GM23338 (cell line): ENCODE data around the gene FKBP5. TPM values are rescaled to one million over a fixed set of nuclear protein-coding genes. Genes with fewer than 3 reads are reported as not detected.

Experiments used
- ATAC-seq: fragments of 200-7000 bp; cut with Tn5 transposase; 3 replicates; pipeline ENCODE4 v1.9.1; 2020
- DNase-seq: peaks from one replicate; pipeline ENCODE4 v3.0.0-alpha.2; 2015; ENCODE audit warnings: low spot score
- H2AFZ ChIP-seq: fragments of 200-600 bp; sonication (generic); 2 replicates; pipeline ENCODE4 v1.8.0; 2016; ENCODE audit warnings: antibody characterized with exemption, mild to moderate bottlenecking, moderate library complexity
- H3F3A ChIP-seq: fragments of 200-600 bp; sonication (generic); replicated peaks from 2 replicates; pipeline ENCODE4 v1.8.0; 2017; ENCODE audit warnings: antibody characterized with exemption, mixed run types, low read depth
- H3K27ac ChIP-seq: fragments of 200-600 bp; sonication (generic); 2 replicates; pipeline ENCODE4 v1.6.1; 2016; ENCODE audit warnings: low read depth
- H3K27me3 ChIP-seq: fragments of 200-600 bp; sonication (generic); 2 replicates; pipeline ENCODE4 v1.8.0; 2016; ENCODE audit warnings: mild to moderate bottlenecking, mixed run types, moderate library complexity; ENCODE audit not compliant: insufficient read depth
- H3K36me3 ChIP-seq: fragments of 200-600 bp; sonication (generic); 2 replicates; pipeline ENCODE4 v1.8.0; 2016; ENCODE audit warnings: mild to moderate bottlenecking; ENCODE audit not compliant: insufficient read depth
- H3K4me1 ChIP-seq: fragments of 200-600 bp; sonication (generic); 2 replicates; pipeline ENCODE4 v1.8.0; 2016; ENCODE audit warnings: mild to moderate bottlenecking, moderate library complexity; ENCODE audit not compliant: insufficient read depth
- H3K4me2 ChIP-seq: fragments of 200-600 bp; sonication (generic); 2 replicates; pipeline ENCODE4 v1.7.1; 2017; ENCODE audit warnings: mixed run types
- H3K4me3 ChIP-seq: fragments of 200-600 bp; sonication (generic); 2 replicates; pipeline ENCODE4 v1.6.1; 2016; ENCODE audit warnings: mixed run types
- H3K79me2 ChIP-seq: fragments of 200-600 bp; sonication (generic); replicated peaks from 2 replicates; pipeline ENCODE4 v1.8.0; 2017; ENCODE audit warnings: mild to moderate bottlenecking; ENCODE audit not compliant: insufficient read depth
- H3K9me2 ChIP-seq: fragments of 200-600 bp; sonication (generic); 2 replicates; pipeline ENCODE4 v1.8.0; 2017; ENCODE audit not compliant: insufficient read depth
- H4K20me1 ChIP-seq: fragments of 200-600 bp; sonication (generic); replicated peaks from 2 replicates; pipeline ENCODE4 v1.8.0; 2017; ENCODE audit warnings: mild to moderate bottlenecking; ENCODE audit not compliant: insufficient read depth
- H3K27ac Mint-ChIP-seq: 2 replicates; pipeline ENCODE4 v1.8.0; 2020; ENCODE audit warnings: inconsistent platforms, mild to moderate bottlenecking, moderate library complexity, mixed read lengths
- H3K27me3 Mint-ChIP-seq: 3 replicates; pipeline ENCODE4 v1.8.0; 2022; ENCODE audit warnings: low read depth, mild to moderate bottlenecking, moderate library complexity, mixed read lengths, inconsistent platforms; ENCODE audit not compliant: insufficient read depth, poor library complexity
- H3K36me3 Mint-ChIP-seq: 3 replicates; pipeline ENCODE4 v1.8.0; 2021; ENCODE audit warnings: low read depth, mild to moderate bottlenecking, inconsistent platforms, moderate library complexity, mixed read lengths
- H3K4me1 Mint-ChIP-seq: 3 replicates; pipeline ENCODE4 v1.8.0; 2020; ENCODE audit warnings: mild to moderate bottlenecking, inconsistent platforms, mixed read lengths
- H3K4me3 Mint-ChIP-seq: 3 replicates; pipeline ENCODE4 v1.8.0; 2021; ENCODE audit warnings: moderate library complexity, mild to moderate bottlenecking, inconsistent platforms, mixed read lengths
- H3K9me3 Mint-ChIP-seq: 3 replicates; pipeline ENCODE4 v1.8.0; 2020; ENCODE audit warnings: moderate library complexity, mild to moderate bottlenecking, inconsistent platforms, mixed read lengths
- CREB1 ChIP-seq: fragments of 250-450 bp; sonication (Bioruptor Pico); IDR thresholded peaks from 2 replicates; pipeline ENCODE4 v1.5.0; 2020; ENCODE audit warnings: low read depth, mild to moderate bottlenecking, moderate library complexity
- CTCF ChIP-seq, 2 experiments: fragments of 200-600 bp in 1 of 2; sonication (generic) in 1 of 2; conservative IDR thresholded peaks; 2 replicates each; pipeline versions ENCODE4 v1.5.1 to v1.6.1; 2016 to 2017; ENCODE audit warnings: antibody characterized with exemption in 2 of 2, low read depth in 2 of 2, mild to moderate bottlenecking in 2 of 2, moderate library complexity in 1 of 2
- ETS1 ChIP-seq: IDR thresholded peaks from 2 replicates; pipeline ENCODE4 v1.6.1; 2016; ENCODE audit warnings: antibody characterized with exemption
- EZH2 ChIP-seq: fragments of 200-600 bp; sonication (generic); IDR thresholded peaks from one replicate; pipeline ENCODE4 v1.8.0; 2017; ENCODE audit warnings: antibody characterized with exemption, mild to moderate bottlenecking, low read depth; ENCODE audit not compliant: unreplicated experiment
- EZH2phosphoT487 ChIP-seq: fragments of 200-600 bp; sonication (generic); IDR thresholded peaks from one replicate; pipeline ENCODE4 v1.8.1; 2018; ENCODE audit warnings: antibody characterized with exemption; ENCODE audit not compliant: unreplicated experiment
- JUNB ChIP-seq: IDR thresholded peaks from one replicate; pipeline ENCODE4 v1.6.1; 2016; ENCODE audit warnings: antibody characterized with exemption; ENCODE audit not compliant: unreplicated experiment
- NANOG ChIP-seq: IDR thresholded peaks from 2 replicates; pipeline ENCODE4 v1.6.1; 2016; ENCODE audit warnings: antibody characterized with exemption, borderline replicate concordance
- POLR2AphosphoS5 ChIP-seq: IDR thresholded peaks from 2 replicates; pipeline ENCODE4 v1.6.1; 2016; ENCODE audit warnings: antibody characterized with exemption, low read depth
- REST ChIP-seq: IDR thresholded peaks from one replicate; pipeline ENCODE4 v1.6.1; 2018; ENCODE audit warnings: antibody characterized with exemption; ENCODE audit not compliant: unreplicated experiment
- STAT1 ChIP-seq: IDR thresholded peaks from one replicate; pipeline ENCODE4 v1.6.1; 2016; ENCODE audit warnings: antibody characterized with exemption; ENCODE audit not compliant: unreplicated experiment
- ZNF114 ChIP-seq: fragments of 250-450 bp; sonication (Bioruptor Pico); IDR thresholded peaks from 2 replicates; pipeline ENCODE4 v1.5.0; 2020; ENCODE audit warnings: mild to moderate bottlenecking, moderate library complexity
- ZNF331 ChIP-seq: fragments of 250-450 bp; sonication (Bioruptor Pico); IDR thresholded peaks from 2 replicates; pipeline ENCODE4 v1.5.0; 2020; ENCODE audit warnings: low read depth, mild to moderate bottlenecking, moderate library complexity
- ZNF462 ChIP-seq: fragments of 250-450 bp; sonication (Bioruptor Pico); IDR thresholded peaks from 2 replicates; pipeline ENCODE4 v1.5.0; 2020; ENCODE audit warnings: mild to moderate bottlenecking, moderate library complexity
- polyA plus RNA-seq: library from polyadenylated mRNA; unstranded; fragments of >200 nt; fragmentation: Nextera tagmentation; extraction: Ambion mirVana; gene quantifications from 2 replicates; pipeline ENCODE4 v1.2.1, GENCODE V29; 2016
- total RNA-seq: library from RNA; depleted of rRNA; stranded (reverse); fragments of >200 nt; shearing (Covaris generic); gene quantifications from 2 replicates; pipeline ENCODE4 v1.2.3, GENCODE V29; 2014

Gene FKBP5
- total and polyA plus RNA-seq, 2 experiments from 2014 or later: 19.8 to 28.6 TPM

- ATAC-seq: no peak
- no peaks in the 10 kb centered on the region for H3K27me3 ChIP-seq
- H3K9me3 Mint-ChIP-seq: no peaks in the 10 kb centered on the region
- DNase-seq: no peak
- no peak overlapping the region for H3K4me3 Mint-ChIP-seq
- no peak overlapping the region for H3K27ac ChIP-seq
- H2AFZ ChIP-seq: no peak overlapping the region
- H3K36me3 Mint-ChIP-seq: no peaks in the 10 kb centered on the region; the same call in 1 of the 3 replicates
- no peaks in the 10 kb centered on the region for H3K9me2 ChIP-seq
- peaks cover 24% of the 10 kb centered on the region for H3K4me1 Mint-ChIP-seq
- peaks cover 84% of the 10 kb centered on the region for H3K79me2 ChIP-seq
- H3K4me2 ChIP-seq: no peak overlapping the region
- H3K4me1 ChIP-seq: peaks cover 10% of the 10 kb centered on the region
- no peak overlapping the region for H3K27ac Mint-ChIP-seq
- no peaks in the 10 kb centered on the region for H3K36me3 ChIP-seq
- H4K20me1 ChIP-seq: peaks cover 5% of the 10 kb centered on the region; the same call in 1 of the 2 replicates
- H3K4me3 ChIP-seq: no peak overlapping the region
- H3K27me3 Mint-ChIP-seq: peaks cover 2% of the 10 kb centered on the region
- no peak for TF ChIP-seq STAT1
- no peak for TF ChIP-seq EZH2
- TF ChIP-seq POLR2AphosphoS5: no peak
- no peak for TF ChIP-seq JUNB
- no peak for TF ChIP-seq CTCF (conservative IDR thresholded peaks at IDR 0.05; ENCODE audit: low read depth in 2 of 2)
- TF ChIP-seq CREB1 (CRISPR knock-in tag): no peak
- TF ChIP-seq NANOG: no peak
- TF ChIP-seq ZNF114: no peak
- TF ChIP-seq EZH2phosphoT487: no peak
- no peak for TF ChIP-seq ZNF331
- no peak for TF ChIP-seq ETS1
- TF ChIP-seq REST: no peak
- no peak for TF ChIP-seq ZNF462 (CRISPR knock-in tag)
- H3F3A ChIP-seq: no peaks in the 10 kb centered on the region
Measured at GRCh38 chr6:35679399-35679798, 9.3 kb downstream of the FKBP5 start.
